Endothelial cell (in vitro differentiated cells): ENCODE data around the gene SLITRK5. TPM values are rescaled to one million over a fixed set of nuclear protein-coding genes. Genes with fewer than 3 reads are reported as not detected.

Source experiments
- DNase-seq: peaks from one replicate; pipeline ENCODE4 v3.0.0; 2021; ENCODE audit warnings: low spot score
- H3K27ac Mint-ChIP-seq: one replicate; pipeline ENCODE4 v1.8.0; 2021; ENCODE audit warnings: mixed read lengths, inconsistent platforms; ENCODE audit not compliant: unreplicated experiment
- H3K27me3 Mint-ChIP-seq: one replicate; pipeline ENCODE4 v1.8.0; 2021; ENCODE audit warnings: mild to moderate bottlenecking, moderate library complexity, mixed read lengths, inconsistent platforms; ENCODE audit not compliant: unreplicated experiment
- H3K36me3 Mint-ChIP-seq: one replicate; pipeline ENCODE4 v1.8.0; 2021; ENCODE audit warnings: mild to moderate bottlenecking, low read depth, mixed read lengths, inconsistent platforms; ENCODE audit not compliant: unreplicated experiment
- H3K4me1 Mint-ChIP-seq: one replicate; pipeline ENCODE4 v1.8.0; 2021; ENCODE audit warnings: mild to moderate bottlenecking, mixed read lengths, inconsistent platforms; ENCODE audit not compliant: unreplicated experiment
- H3K4me3 Mint-ChIP-seq: one replicate; pipeline ENCODE4 v1.8.0; 2021; ENCODE audit warnings: mild to moderate bottlenecking, mixed read lengths, inconsistent platforms; ENCODE audit not compliant: unreplicated experiment
- H3K9me3 Mint-ChIP-seq: one replicate; pipeline ENCODE4 v1.8.0; 2021; ENCODE audit warnings: mixed read lengths, inconsistent platforms; ENCODE audit not compliant: unreplicated experiment
- CTCF ChIP-seq: fragments of 200-600 bp; sonication (generic); IDR thresholded peaks from one replicate; pipeline ENCODE4 v1.5.0; 2021; ENCODE audit warnings: antibody characterized with exemption; ENCODE audit not compliant: unreplicated experiment
- long read RNA-seq: library from polyadenylated mRNA; unstranded; transcript quantifications from one replicate; pipeline ENCODE4 v2.0.0, GENCODE V29; 2020; ENCODE audit not compliant: unreplicated experiment
- total RNA-seq: library from RNA; stranded (reverse); fragmentation: NEBNext Ultra II Directional; extraction: Animal tissue kit (Norgen Biotek cat#: 25700); gene quantifications from one replicate; pipeline ENCODE4 v1.2.1, GENCODE V29; 2021; ENCODE audit not compliant: unreplicated experiment

The SLITRK5 gene, protein sequence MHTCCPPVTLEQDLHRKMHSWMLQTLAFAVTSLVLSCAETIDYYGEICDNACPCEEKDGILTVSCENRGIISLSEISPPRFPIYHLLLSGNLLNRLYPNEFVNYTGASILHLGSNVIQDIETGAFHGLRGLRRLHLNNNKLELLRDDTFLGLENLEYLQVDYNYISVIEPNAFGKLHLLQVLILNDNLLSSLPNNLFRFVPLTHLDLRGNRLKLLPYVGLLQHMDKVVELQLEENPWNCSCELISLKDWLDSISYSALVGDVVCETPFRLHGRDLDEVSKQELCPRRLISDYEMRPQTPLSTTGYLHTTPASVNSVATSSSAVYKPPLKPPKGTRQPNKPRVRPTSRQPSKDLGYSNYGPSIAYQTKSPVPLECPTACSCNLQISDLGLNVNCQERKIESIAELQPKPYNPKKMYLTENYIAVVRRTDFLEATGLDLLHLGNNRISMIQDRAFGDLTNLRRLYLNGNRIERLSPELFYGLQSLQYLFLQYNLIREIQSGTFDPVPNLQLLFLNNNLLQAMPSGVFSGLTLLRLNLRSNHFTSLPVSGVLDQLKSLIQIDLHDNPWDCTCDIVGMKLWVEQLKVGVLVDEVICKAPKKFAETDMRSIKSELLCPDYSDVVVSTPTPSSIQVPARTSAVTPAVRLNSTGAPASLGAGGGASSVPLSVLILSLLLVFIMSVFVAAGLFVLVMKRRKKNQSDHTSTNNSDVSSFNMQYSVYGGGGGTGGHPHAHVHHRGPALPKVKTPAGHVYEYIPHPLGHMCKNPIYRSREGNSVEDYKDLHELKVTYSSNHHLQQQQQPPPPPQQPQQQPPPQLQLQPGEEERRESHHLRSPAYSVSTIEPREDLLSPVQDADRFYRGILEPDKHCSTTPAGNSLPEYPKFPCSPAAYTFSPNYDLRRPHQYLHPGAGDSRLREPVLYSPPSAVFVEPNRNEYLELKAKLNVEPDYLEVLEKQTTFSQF
- total RNA-seq = 0.08 TPM
- long read RNA-seq = 0 reads

DNA sequence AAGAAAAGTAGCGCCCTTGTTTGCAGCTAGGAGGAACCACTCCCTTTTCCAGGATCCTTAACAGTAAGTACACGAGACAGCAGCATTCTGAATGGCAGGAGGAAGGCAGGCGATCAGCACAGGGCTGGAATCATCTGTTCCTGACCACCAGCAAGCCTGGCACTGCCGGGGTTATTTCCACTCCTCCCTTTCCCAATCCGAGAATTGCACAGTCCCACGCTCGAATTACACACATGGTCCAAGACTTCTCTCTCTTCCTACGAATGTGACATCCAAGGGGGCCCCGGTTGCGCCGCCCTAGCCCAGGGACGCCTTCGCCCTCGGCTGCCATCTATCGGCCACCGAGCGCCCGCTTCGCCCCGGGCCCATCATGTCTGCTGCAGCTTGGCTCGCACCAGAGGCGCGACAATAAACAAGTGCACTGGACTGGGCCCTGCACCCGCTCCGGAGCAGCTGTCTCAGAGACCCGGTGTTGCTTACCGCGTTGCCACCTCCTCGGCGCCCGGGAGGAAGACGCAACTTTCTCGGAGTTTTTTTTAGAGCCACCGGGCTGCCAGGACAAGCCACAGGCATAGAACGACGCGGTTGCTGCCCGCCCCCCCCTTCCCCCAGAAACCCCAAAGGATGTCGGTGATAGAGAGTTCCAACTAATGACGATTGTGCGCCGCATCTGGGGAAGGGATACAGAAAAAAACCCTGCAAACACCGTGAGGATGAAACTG is at the start of gene SLITRK5:
Gene SLITRK5 (plus strand): TSS at position 341 of the 722 bp plus-strand sequence. CDS start 4,018 bp downstream, outside the sequence.
- DNase-seq = peak; percentile 89
- H3K27ac Mint-ChIP-seq = no peak within 1 kb of the TSS
- peaks cover 19% of the 10 kb centered on the region for H3K27me3 Mint-ChIP-seq
- peak within 1 kb of the TSS; percentile 91 for H3K4me3 Mint-ChIP-seq
- no peaks in the 10 kb centered on the region for H3K9me3 Mint-ChIP-seq
- TF ChIP-seq CTCF = peak; percentile 71
- H3K4me1 Mint-ChIP-seq = peaks cover 15% of the 10 kb centered on the region
- H3K36me3 Mint-ChIP-seq = peaks cover 4% of the 10 kb centered on the region

- DNase-seq = no peak
- TF ChIP-seq CTCF = no peak
- no peaks in the 10 kb centered on the region for H3K36me3 Mint-ChIP-seq
- H3K27me3 Mint-ChIP-seq = no peaks in the 10 kb centered on the region
- H3K4me3 Mint-ChIP-seq = no peak overlapping the region
- H3K9me3 Mint-ChIP-seq = no peaks in the 10 kb centered on the region
- H3K27ac Mint-ChIP-seq = no peak overlapping the region
- H3K4me1 Mint-ChIP-seq = no peaks in the 10 kb centered on the region
These were observed 48.2 kb upstream of the SLITRK5 start for GRCh38 chr13:87622971-87623370.

DNA sequence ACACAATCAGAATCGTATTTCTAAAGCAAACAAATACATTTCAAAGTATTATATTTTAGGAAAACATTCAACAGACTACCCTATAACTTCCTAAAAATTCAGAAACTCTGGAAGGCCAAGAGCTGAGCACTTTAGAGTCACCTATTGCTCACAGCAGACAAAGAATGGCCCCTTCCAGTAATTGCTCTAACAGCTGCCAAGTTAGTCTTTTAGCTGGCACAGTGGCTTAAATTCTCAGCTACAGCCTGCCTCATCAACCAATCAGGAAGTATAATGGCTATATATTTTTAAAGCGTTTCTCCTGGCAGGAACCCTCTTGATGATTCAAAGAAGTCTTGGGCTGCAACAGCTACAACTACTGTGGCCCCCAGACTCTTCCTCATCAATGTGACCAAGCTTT is 14.9 kb upstream of the SLITRK5 start:
- Mint-ChIP-seq H3K27ac (no peak overlapping the region), H3K27me3 (peaks cover 1% of the 10 kb centered on the region), H3K9me3 (no peaks in the 10 kb centered on the region), H3K36me3 (no peaks in the 10 kb centered on the region), H3K4me3 (no peak overlapping the region), H3K4me1 (no peaks in the 10 kb centered on the region)
- no peak for TF ChIP-seq CTCF
- DNase-seq = no peak

- Mint-ChIP-seq H3K4me1 (no peaks in the 10 kb centered on the region), H3K27me3 (peaks cover 1% of the 10 kb centered on the region), H3K36me3 (no peaks in the 10 kb centered on the region), H3K9me3 (no peaks in the 10 kb centered on the region), H3K27ac (no peak overlapping the region), H3K4me3 (no peak overlapping the region)
- DNase-seq = no peak
- no peak for TF ChIP-seq CTCF
These were observed 9.7 kb upstream of the SLITRK5 start for GRCh38 chr13:87661471-87661870.
